GM23248 (cell line): ENCODE results near the gene PRSS33. TPM values are rescaled to one million over a fixed set of nuclear protein-coding genes. Genes with fewer than 3 reads are reported as not detected.

ENCODE experiments used
- DNase-seq: peaks from one replicate; pipeline ENCODE4 v3.0.0-alpha.2; 2015
- H2AFZ ChIP-seq: fragments of 200-600 bp; sonication (generic); 2 replicates; pipeline ENCODE4 v1.6.1; 2016; ENCODE audit warnings: antibody characterized with exemption
- H3F3A ChIP-seq: fragments of 200-600 bp; sonication (generic); 2 replicates; pipeline ENCODE4 v1.6.1; 2016; ENCODE audit warnings: mild to moderate bottlenecking, antibody characterized with exemption, mixed run types; ENCODE audit not compliant: insufficient read depth
- H3K27ac ChIP-seq: fragments of 200-600 bp; sonication (generic); 2 replicates; pipeline ENCODE4 v1.5.1; 2016; ENCODE audit warnings: mild to moderate bottlenecking
- H3K27me3 ChIP-seq: fragments of 200-600 bp; sonication (generic); replicated peaks from 2 replicates; pipeline ENCODE4 v1.6.1; 2016; ENCODE audit warnings: mild to moderate bottlenecking; ENCODE audit not compliant: insufficient read depth
- H3K36me3 ChIP-seq: fragments of 200-600 bp; sonication (generic); 2 replicates; pipeline ENCODE4 v1.6.1; 2016; ENCODE audit warnings: low read depth, mild to moderate bottlenecking
- H3K4me1 ChIP-seq: fragments of 200-600 bp; sonication (generic); 2 replicates; pipeline ENCODE4 v1.6.1; 2016; ENCODE audit warnings: mild to moderate bottlenecking; ENCODE audit not compliant: insufficient read depth
- H3K4me2 ChIP-seq: fragments of 200-600 bp; sonication (generic); one replicate; pipeline ENCODE4 v1.6.1; 2016; ENCODE audit warnings: mild to moderate bottlenecking; ENCODE audit not compliant: unreplicated experiment
- H3K4me3 ChIP-seq: fragments of 200-600 bp; sonication (generic); 2 replicates; pipeline ENCODE4 v1.5.1; 2016; ENCODE audit warnings: mild to moderate bottlenecking
- H3K79me2 ChIP-seq: fragments of 200-600 bp; sonication (generic); 2 replicates; pipeline ENCODE4 v1.6.1; 2016; ENCODE audit warnings: mild to moderate bottlenecking; ENCODE audit not compliant: insufficient read depth
- H3K9ac ChIP-seq: fragments of 200-600 bp; sonication (generic); 2 replicates; pipeline ENCODE4 v1.6.1; 2016; ENCODE audit warnings: mild to moderate bottlenecking
- H3K9me2 ChIP-seq: fragments of 200-600 bp; sonication (generic); 2 replicates; pipeline ENCODE4 v1.6.1; 2016; ENCODE audit warnings: mixed run types, mild to moderate bottlenecking, moderate library complexity; ENCODE audit not compliant: insufficient read depth
- H3K9me3 ChIP-seq: fragments of 200-600 bp; sonication (generic); one replicate; pipeline ENCODE4 v1.6.1; 2017; ENCODE audit warnings: low read depth
- H4K20me1 ChIP-seq: fragments of 200-600 bp; sonication (generic); 2 replicates; pipeline ENCODE4 v1.6.0; 2016; ENCODE audit not compliant: insufficient read depth
- EZH2 ChIP-seq: fragments of 200-600 bp; sonication (generic); IDR thresholded peaks from 2 replicates; pipeline ENCODE4 v1.6.1; 2018; ENCODE audit warnings: antibody characterized with exemption, mild to moderate bottlenecking; ENCODE audit not compliant: insufficient read depth, poor library complexity, severe bottlenecking
- EZH2phosphoT487 ChIP-seq: fragments of 200-600 bp; sonication (generic); IDR thresholded peaks from 2 replicates; pipeline ENCODE4 v1.6.1; 2018; ENCODE audit warnings: antibody characterized with exemption, moderate library complexity, mild to moderate bottlenecking, low read depth; ENCODE audit not compliant: insufficient read depth
- WGBS, 2 experiments: methylation state at CpG; one replicate each; pipeline ENCODE4 v1.1.6; 2015 to 2017; ENCODE audit warnings: low lambda C conversion rate in 2 of 2, low coverage in 1 of 2; ENCODE audit errors: missing lambda C conversion rate in 2 of 2; 5-methylcytosine and 5-hydroxymethylcytosine counted together
- in situ Hi-C: fragments of 300-500 bp; cut with MboI; formaldehyde crosslinking; loops from 2 replicates; pipeline ENCODE4 v1.15.0; 2020
- polyA plus RNA-seq: library from polyadenylated mRNA; unstranded; fragments of >200 nt; fragmentation: Nextera tagmentation; extraction: Ambion mirVana; gene quantifications from 2 replicates; pipeline ENCODE4 v1.2.1, GENCODE V29; 2016
- total RNA-seq: library from RNA; depleted of rRNA; stranded (reverse); fragments of >200 nt; shearing (Covaris generic); gene quantifications from 2 replicates; pipeline ENCODE4 v1.2.3, GENCODE V29; 2014

PRSS33 gene
- total and polyA plus RNA-seq, 2 experiments from 2014 or later = not detected

DNA sequence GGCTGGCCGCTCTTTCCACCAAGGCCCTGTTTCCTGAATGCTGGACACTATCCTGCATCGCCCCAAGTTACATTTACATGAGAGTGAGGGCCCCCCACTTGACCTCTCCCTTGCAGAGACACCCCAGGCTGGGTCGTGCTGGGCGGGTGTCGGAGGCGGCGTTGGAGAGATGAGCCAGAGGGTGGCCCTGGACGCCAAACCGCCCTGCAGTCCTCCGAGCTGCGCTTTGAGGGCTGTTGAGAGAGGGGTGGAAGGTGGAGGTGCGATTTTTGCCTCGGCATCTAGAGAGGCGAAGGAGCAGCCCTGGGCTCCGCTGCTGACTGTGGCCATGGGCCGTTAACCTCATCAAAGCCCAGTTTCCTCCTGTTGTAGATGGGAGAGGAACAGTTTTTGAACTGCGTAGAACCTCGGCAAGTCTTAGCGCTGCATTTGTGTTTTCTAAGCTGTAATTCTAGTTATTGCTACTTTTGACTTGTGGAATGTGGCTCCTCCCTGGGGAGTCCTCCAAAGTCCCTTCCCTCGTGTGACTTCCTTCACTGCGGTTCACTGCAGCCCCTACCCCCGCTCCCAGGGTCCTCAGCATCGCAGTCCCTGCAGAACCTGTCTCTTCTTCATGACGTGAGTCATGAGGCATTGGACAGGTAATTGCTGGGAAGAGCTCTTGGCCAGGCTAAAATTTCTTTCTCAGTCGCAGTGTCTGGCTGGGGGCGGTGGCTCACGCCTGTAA is 9.3 kb downstream of the PRSS33 start:
- DNase-seq = peak; percentile 67
- Histone ChIP-seq H3K27me3 (no peaks in the 10 kb centered on the region), H2AFZ (peak overlapping the region; percentile 73), H3K4me3 (peak overlapping the region; percentile 77), H3K27ac (peak overlapping the region; percentile 93), H3K4me2 (peak overlapping the region; percentile 95), H3K9me3 (no peaks in the 10 kb centered on the region), H3K9ac (peak overlapping the region; percentile 99), H4K20me1 (no peaks in the 10 kb centered on the region), H3K4me1 (peaks cover 17% of the 10 kb centered on the region), H3K36me3 (0 out of 2 replicates have a peak, but pooled peaks cover 6% of the 10 kb centered on the region), H3F3A (peaks cover 25% of the 10 kb centered on the region), H3K9me2 (no peaks in the 10 kb centered on the region), H3K79me2 (peaks cover 52% of the 10 kb centered on the region)
- in situ Hi-C loops = no loop called here
- TF ChIP-seq EZH2phosphoT487 = no peak
- TF ChIP-seq EZH2 = no peak
- WGBS, 2 experiments = 9 to 12% methylated on average over 24 to 27 of the region's 27 CpGs

DNA sequence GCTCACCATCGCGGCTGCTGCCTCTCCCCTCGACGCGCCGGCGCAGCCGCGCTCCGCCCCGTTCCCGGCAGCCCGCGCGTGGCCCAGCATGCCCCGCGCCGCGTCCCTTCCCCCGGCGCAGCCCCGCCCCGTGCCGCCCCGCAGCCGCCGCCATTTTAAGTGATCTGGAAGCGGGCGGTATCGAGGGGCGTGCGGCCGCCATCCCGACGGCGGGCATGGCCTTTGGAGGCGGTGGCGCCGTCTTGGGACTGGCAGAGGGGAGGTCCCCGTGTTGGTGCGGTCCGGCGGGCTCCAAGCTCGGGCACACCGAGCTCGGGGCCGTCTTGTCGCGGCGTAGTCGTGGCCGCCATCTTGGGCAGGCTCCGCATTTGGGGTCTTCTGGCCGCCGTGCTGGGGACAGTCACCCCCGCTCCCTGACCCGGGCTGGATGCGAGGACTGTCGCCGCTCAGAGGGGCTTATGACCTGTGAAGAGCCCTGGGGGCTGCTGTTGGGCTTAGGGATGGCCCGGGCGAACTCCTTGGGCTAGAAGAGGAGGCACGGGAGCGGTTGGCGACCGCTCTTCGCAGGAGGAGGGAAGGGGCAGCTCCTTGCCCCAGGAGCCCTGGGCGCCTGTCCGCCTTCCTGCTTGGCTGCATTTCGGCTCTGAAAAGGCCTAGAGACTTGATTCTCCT is 10.0 kb downstream of the PRSS33 start, which contains the start of gene ELOB:
TSS of gene ELOB (minus strand) at position 50 of the 672 bp plus-strand sequence. CDS start at position 9, 41 bp downstream.
- Histone ChIP-seq H3K9me3 (no peaks in the 10 kb centered on the region), H2AFZ (peak within 1 kb of the TSS; percentile 73), H3K36me3 (0 out of 2 replicates have a peak, but pooled peaks cover 6% of the 10 kb centered on the region), H3K79me2 (peaks cover 58% of the 10 kb centered on the region), H3K27ac (peak within 1 kb of the TSS; percentile 93), H3K27me3 (no peaks in the 10 kb centered on the region), H3K4me3 (peak within 1 kb of the TSS; percentile 88), H4K20me1 (no peaks in the 10 kb centered on the region), H3K4me2 (peak within 1 kb of the TSS; percentile 95), H3K9ac (peak within 1 kb of the TSS; percentile 99), H3K4me1 (peaks cover 21% of the 10 kb centered on the region), H3K9me2 (no peaks in the 10 kb centered on the region), H3F3A (peaks cover 32% of the 10 kb centered on the region)
- in situ Hi-C loops = no loop called here
- WGBS, 2 experiments = 0 to 4% methylated on average over 34 to 61 of the region's 70 CpGs
- no peak for TF ChIP-seq EZH2
- no peak for TF ChIP-seq EZH2phosphoT487
- peak; percentile 96 for DNase-seq

- H3F3A ChIP-seq = peaks cover 39% of the 10 kb centered on the region
- H4K20me1 ChIP-seq = no peaks in the 10 kb centered on the region
- DNase-seq = peak; percentile 71
- peaks cover 64% of the 10 kb centered on the region for H3K79me2 ChIP-seq
- peak overlapping the region; percentile 58; the same call in 1 of the 2 replicates for H2AFZ ChIP-seq
- 0 to 1% methylated on average over 48 to 50 of the region's 72 CpGs for WGBS, 2 experiments
- H3K27ac ChIP-seq = peak overlapping the region; percentile 61
- no peaks in the 10 kb centered on the region for H3K9me2 ChIP-seq
- no peak for TF ChIP-seq EZH2phosphoT487
- TF ChIP-seq EZH2 = no peak
- peaks cover 21% of the 10 kb centered on the region for H3K4me1 ChIP-seq
- H3K4me2 ChIP-seq = peak overlapping the region; percentile 93
- H3K36me3 ChIP-seq = peaks cover 6% of the 10 kb centered on the region; the same call in 1 of the 2 replicates
- in situ Hi-C loops = no loop called here
- H3K9ac ChIP-seq = peak overlapping the region; percentile 94
- H3K9me3 ChIP-seq = no peaks in the 10 kb centered on the region
- peak overlapping the region; percentile 88 for H3K4me3 ChIP-seq
- H3K27me3 ChIP-seq = no peaks in the 10 kb centered on the region
Observed at GRCh38 chr16:2776500-2777139, 10.7 kb downstream of the PRSS33 start.
